Activated CD4-positive, alpha-beta memory T cell treated with anti-CD3 and anti-CD28 coated beads, Interleukin-2, amount 10 ng/mL, durations not matched to agents 7 days and 5 days (primary cell): ENCODE measurements around the gene SORCS2. TPM values are rescaled to one million over a fixed set of nuclear protein-coding genes. Genes with fewer than 3 reads are reported as not detected.

Experiments used
- CTCF ChIA-PET: fragments of 350-600 bp; sonication (Branson Sonifier 250); formaldehyde crosslinking; loops from one replicate; lab custom pipeline; 2021; ENCODE audit warnings: antibody characterized with exemption, inconsistent platforms; lab: Charles Lee
- POLR2A ChIA-PET: fragments of 350-600 bp; sonication (Branson Sonifier 250); formaldehyde crosslinking; loops from one replicate; lab custom pipeline; 2021; ENCODE audit warnings: antibody characterized with exemption; lab: Charles Lee
- DNase-seq: peaks from one replicate; pipeline ENCODE4 v3.0.0-alpha.2; 2020
- H3K27ac Mint-ChIP-seq: one replicate; pipeline ENCODE4 v1.8.0; 2021; ENCODE audit warnings: mild to moderate bottlenecking, mixed read lengths
- H3K27me3 Mint-ChIP-seq: one replicate; pipeline ENCODE4 v1.8.0; 2021; ENCODE audit warnings: mixed read lengths
- H3K36me3 Mint-ChIP-seq: one replicate; pipeline ENCODE4 v1.8.0; 2021; ENCODE audit warnings: low read depth, mixed read lengths
- H3K4me1 Mint-ChIP-seq: one replicate; pipeline ENCODE4 v1.8.0; 2021; ENCODE audit warnings: mixed read lengths
- H3K4me3 Mint-ChIP-seq: one replicate; pipeline ENCODE4 v1.8.0; 2021; ENCODE audit warnings: mild to moderate bottlenecking, mixed read lengths
- H3K9me3 Mint-ChIP-seq: one replicate; pipeline ENCODE4 v1.8.0; 2021; ENCODE audit warnings: mixed read lengths
- total RNA-seq, 2 experiments: library from RNA; stranded (reverse); gene quantifications; one replicate each; pipeline ENCODE4 v1.2.3, GENCODE V29; 2021

The SORCS2 gene
- total RNA-seq, 2 experiments from 2014 or later: 0.10 to 0.18 TPM

GRCh38 chr4:7286170-7286569, 93.8 kb downstream of the SORCS2 start:
- CTCF ChIA-PET: no interaction called here
- POLR2A ChIA-PET: no interaction called here
- DNase-seq: no peak
- no peaks in the 10 kb centered on the region for H3K9me3 Mint-ChIP-seq
- H3K4me3 Mint-ChIP-seq: no peak overlapping the region
- H3K36me3 Mint-ChIP-seq: no peaks in the 10 kb centered on the region
- H3K27me3 Mint-ChIP-seq: peaks cover 4% of the 10 kb centered on the region
- no peaks in the 10 kb centered on the region for H3K4me1 Mint-ChIP-seq
- no peak overlapping the region for H3K27ac Mint-ChIP-seq

GRCh38 chr4:7286798-7287197, 94.5 kb downstream of the SORCS2 start:
- Mint-ChIP-seq H3K4me1 (no peaks in the 10 kb centered on the region), H3K36me3 (no peaks in the 10 kb centered on the region), H3K27me3 (peaks cover 4% of the 10 kb centered on the region), H3K9me3 (no peaks in the 10 kb centered on the region), H3K4me3 (no peak overlapping the region), H3K27ac (no peak overlapping the region)
- POLR2A ChIA-PET: no interaction called here
- no peak for DNase-seq
- CTCF ChIA-PET: no interaction called here

DNA sequence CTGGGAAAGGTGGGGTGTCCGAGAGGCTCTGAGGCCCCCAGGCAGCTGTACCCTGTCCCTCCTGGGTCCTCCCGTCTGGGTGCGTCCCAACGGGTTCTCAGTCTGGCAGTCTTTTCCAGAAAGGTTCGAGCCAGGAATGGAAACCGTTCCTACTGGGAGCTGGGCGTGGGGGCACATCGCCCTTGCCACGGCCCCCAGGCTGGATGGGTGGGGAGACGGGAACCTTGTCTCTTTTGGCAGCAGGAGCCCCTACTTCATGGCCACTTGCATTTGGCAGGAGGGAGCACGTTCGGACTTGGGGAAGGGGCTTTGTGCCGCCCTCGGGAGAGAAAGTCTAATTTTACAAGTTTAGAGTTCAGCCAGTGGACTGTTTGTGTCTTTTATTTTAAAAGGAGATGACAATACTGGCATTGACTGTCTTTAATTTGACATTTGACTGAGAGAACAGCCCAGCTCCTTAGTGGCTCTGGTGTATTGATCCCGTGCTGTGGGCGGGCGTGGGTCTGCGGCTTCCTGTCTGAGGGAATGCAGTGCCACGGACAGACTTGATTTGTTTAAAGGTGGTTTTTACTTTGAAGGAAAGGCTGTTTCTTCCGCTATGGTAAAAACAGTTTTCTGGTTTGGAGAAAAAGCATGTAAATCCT, 95.1 kb downstream of the SORCS2 start:
- Mint-ChIP-seq H3K27me3 (peaks cover 2% of the 10 kb centered on the region), H3K4me1 (no peaks in the 10 kb centered on the region), H3K27ac (no peak overlapping the region), H3K36me3 (no peaks in the 10 kb centered on the region), H3K4me3 (no peak overlapping the region), H3K9me3 (no peaks in the 10 kb centered on the region)
- ChIA-PET POLR2A (no interaction called here), CTCF (no interaction called here)
- no peak for DNase-seq

DNA sequence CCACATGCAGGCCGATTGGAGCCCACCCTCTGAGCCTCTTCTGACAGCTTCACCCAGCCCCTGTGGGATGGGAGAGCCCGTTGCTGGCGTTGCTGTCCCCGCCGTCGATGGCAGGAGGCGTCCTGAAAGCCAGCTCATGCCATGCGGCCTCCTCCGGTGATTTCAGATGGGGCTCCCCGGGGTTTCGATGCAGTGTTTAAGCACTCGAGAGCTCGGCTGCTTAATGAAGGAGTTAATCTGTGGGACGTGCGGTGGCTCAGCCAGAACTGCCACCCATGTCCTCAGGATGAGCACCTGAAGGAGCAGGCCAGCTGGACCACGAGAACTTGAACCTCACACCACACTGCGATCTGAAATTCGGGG, 95.6 kb downstream of the SORCS2 start:
- H3K27ac Mint-ChIP-seq: no peak overlapping the region
- CTCF ChIA-PET: no interaction called here
- POLR2A ChIA-PET: no interaction called here
- H3K4me1 Mint-ChIP-seq: no peaks in the 10 kb centered on the region
- H3K36me3 Mint-ChIP-seq: no peaks in the 10 kb centered on the region
- H3K4me3 Mint-ChIP-seq: no peak overlapping the region
- no peaks in the 10 kb centered on the region for H3K27me3 Mint-ChIP-seq
- DNase-seq: no peak
- no peaks in the 10 kb centered on the region for H3K9me3 Mint-ChIP-seq

DNA sequence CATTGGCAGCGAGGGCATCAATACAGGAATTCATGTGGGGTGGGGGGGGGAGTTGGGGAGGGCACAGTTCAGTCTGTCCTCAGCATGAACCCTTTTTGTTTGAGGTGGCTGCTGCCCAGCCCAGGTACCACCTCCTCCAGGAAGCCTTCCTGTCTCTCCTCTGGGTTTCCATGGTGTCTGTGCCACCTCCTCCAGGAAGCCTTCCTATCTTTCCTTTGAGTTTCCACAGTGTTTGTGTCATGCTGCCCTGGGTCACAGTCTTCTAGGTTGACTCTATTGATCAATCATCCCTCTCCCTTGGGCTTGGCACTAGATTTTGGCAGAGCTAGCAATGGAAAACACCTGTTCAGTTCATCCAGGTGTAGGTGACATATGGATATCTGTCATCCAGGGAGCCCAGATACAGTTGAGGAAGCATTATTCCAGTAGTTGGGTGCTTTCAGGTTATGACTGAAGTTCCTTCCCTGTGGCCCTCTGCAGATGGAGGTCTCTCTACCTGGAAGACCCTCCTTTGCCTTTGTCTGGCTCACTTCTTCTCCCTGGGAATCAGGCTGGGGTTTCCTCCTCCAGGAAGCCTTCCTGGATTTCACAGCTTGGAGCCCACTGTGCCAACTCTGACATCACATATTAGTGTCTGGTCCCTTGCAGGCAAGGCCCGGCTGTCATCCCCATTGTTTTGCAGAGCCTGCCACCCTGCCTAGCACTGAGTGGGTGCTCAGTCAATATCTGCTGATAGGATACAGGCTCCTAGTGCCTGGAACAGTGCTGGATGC, 96.6 kb downstream of the SORCS2 start:
- CTCF ChIA-PET: no interaction called here
- no peak for DNase-seq
- Mint-ChIP-seq H3K4me1 (no peaks in the 10 kb centered on the region), H3K27ac (no peak overlapping the region), H3K9me3 (no peaks in the 10 kb centered on the region), H3K4me3 (no peak overlapping the region), H3K36me3 (no peaks in the 10 kb centered on the region), H3K27me3 (no peaks in the 10 kb centered on the region)
- POLR2A ChIA-PET: no interaction called here

- Mint-ChIP-seq H3K27me3 (no peaks in the 10 kb centered on the region), H3K4me1 (no peaks in the 10 kb centered on the region), H3K4me3 (no peak overlapping the region), H3K27ac (no peak overlapping the region), H3K9me3 (no peaks in the 10 kb centered on the region), H3K36me3 (no peaks in the 10 kb centered on the region)
- POLR2A ChIA-PET: no interaction called here
- CTCF ChIA-PET: no interaction called here
- no peak for DNase-seq
Measured at GRCh38 chr4:7289589-7289988, 97.3 kb downstream of the SORCS2 start.

DNA sequence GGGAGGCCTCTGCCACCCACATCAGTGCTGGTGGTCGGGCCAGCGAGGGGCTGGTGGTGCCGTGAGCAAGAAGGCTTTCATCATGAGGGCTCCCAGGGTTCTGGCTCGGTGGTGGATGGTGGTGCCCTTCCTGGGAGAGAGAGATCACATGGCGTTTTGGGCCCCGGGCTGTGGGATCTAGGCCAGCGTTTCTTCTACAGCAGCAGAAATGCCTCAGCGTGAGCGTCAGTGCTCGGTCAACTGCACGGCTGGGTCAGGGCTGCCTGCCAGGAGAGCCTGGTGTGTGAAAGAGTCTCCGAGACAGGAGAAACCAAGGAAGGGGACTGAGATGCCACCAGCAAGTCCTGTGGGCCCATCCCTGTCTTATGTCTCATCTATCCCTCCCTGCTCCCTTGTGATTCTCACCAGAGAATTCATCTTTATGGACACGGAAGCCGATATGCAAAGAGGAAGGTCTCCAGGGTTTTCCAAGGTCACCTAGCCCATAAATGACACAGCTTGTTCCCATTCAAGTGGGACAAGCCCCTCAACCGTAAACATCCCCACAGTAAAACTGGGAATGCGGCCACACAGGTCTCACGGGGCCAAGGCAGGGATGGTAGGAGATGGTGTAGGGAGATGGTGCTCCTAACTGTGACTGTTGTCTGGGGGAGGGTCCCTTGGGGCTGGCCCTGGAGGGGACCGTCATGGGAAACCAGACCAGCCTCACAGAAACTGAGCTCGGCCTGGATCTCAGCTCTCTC, 99.2 kb downstream of the SORCS2 start:
- no peak for DNase-seq
- Mint-ChIP-seq H3K4me1 (no peaks in the 10 kb centered on the region), H3K36me3 (no peaks in the 10 kb centered on the region), H3K27me3 (no peaks in the 10 kb centered on the region), H3K27ac (no peak overlapping the region), H3K4me3 (no peak overlapping the region), H3K9me3 (no peaks in the 10 kb centered on the region)
- ChIA-PET CTCF (no interaction called here), POLR2A (no interaction called here)

- no peaks in the 10 kb centered on the region for H3K36me3 Mint-ChIP-seq
- POLR2A ChIA-PET: no interaction called here
- CTCF ChIA-PET: interaction anchor here (0.7 kb wide), 1 partner anchor 296 kb away, joined by 3 read pairs; no protein-coding TSS in a partner anchor
- no peak for DNase-seq
- H3K4me1 Mint-ChIP-seq: no peaks in the 10 kb centered on the region
- H3K27ac Mint-ChIP-seq: no peak overlapping the region
- H3K9me3 Mint-ChIP-seq: no peaks in the 10 kb centered on the region
- H3K27me3 Mint-ChIP-seq: no peaks in the 10 kb centered on the region
- no peak overlapping the region for H3K4me3 Mint-ChIP-seq
Measured at GRCh38 chr4:7293703-7294102, 101.4 kb downstream of the SORCS2 start.

GRCh38 chr4:7294176-7294756, 101.9 kb downstream of the SORCS2 start:
- peaks cover under 1% of the 10 kb centered on the region for H3K27me3 Mint-ChIP-seq
- no peaks in the 10 kb centered on the region for H3K4me1 Mint-ChIP-seq
- H3K27ac Mint-ChIP-seq: no peak overlapping the region
- no peaks in the 10 kb centered on the region for H3K36me3 Mint-ChIP-seq
- CTCF ChIA-PET: interaction anchor here (0.7 kb wide), 1 partner anchor 297 kb away, joined by 3 read pairs; no protein-coding TSS in a partner anchor
- no peak for DNase-seq
- POLR2A ChIA-PET: no interaction called here
- H3K4me3 Mint-ChIP-seq: no peak overlapping the region
- no peaks in the 10 kb centered on the region for H3K9me3 Mint-ChIP-seq

DNA sequence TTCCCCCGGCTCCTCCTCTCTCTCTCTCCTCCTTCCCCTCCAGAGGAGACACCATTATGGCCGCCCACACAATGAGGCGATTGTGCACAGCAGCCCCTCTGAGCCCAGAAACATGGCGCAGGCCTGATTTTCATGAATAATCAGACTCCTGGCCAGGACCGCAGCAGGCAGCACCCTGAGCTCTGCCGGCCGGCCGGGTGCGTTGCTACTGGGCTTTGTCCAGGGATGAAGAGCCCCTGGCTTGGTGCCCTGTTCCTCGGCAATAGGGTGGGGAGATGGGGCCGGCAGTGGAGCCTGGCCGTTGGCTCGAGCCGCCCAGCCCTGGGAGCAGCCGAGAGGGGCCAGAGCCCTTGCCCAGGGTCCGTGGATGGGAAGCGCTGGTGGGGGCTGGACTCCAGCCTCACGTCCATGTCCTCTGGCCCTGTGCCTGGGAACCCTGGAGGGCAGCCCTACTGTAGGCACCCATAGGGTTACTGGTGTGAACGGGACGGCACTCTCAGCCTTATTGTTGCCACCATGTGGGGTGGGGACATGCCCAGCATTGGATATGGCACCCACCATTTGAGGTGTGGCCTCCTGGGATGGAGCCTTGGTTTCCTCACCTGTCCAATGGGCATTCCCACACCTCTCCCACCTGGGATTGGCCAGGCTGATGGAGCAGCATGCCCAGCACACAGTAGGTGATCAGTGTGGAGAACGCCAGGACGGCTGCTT, 103.0 kb downstream of the SORCS2 start:
- POLR2A ChIA-PET: no interaction called here
- Mint-ChIP-seq H3K4me1 (no peaks in the 10 kb centered on the region), H3K27ac (no peak overlapping the region), H3K9me3 (no peaks in the 10 kb centered on the region), H3K4me3 (no peak overlapping the region), H3K27me3 (peaks cover 2% of the 10 kb centered on the region), H3K36me3 (no peaks in the 10 kb centered on the region)
- CTCF ChIA-PET: no interaction called here
- DNase-seq: no peak

- ChIA-PET POLR2A (no interaction called here), CTCF (no interaction called here)
- Mint-ChIP-seq H3K36me3 (no peaks in the 10 kb centered on the region), H3K4me3 (no peak overlapping the region), H3K9me3 (no peaks in the 10 kb centered on the region), H3K27ac (no peak overlapping the region), H3K4me1 (no peaks in the 10 kb centered on the region), H3K27me3 (peaks cover 2% of the 10 kb centered on the region)
- DNase-seq: no peak
Measured at GRCh38 chr4:7295911-7296660, 103.7 kb downstream of the SORCS2 start.

DNA sequence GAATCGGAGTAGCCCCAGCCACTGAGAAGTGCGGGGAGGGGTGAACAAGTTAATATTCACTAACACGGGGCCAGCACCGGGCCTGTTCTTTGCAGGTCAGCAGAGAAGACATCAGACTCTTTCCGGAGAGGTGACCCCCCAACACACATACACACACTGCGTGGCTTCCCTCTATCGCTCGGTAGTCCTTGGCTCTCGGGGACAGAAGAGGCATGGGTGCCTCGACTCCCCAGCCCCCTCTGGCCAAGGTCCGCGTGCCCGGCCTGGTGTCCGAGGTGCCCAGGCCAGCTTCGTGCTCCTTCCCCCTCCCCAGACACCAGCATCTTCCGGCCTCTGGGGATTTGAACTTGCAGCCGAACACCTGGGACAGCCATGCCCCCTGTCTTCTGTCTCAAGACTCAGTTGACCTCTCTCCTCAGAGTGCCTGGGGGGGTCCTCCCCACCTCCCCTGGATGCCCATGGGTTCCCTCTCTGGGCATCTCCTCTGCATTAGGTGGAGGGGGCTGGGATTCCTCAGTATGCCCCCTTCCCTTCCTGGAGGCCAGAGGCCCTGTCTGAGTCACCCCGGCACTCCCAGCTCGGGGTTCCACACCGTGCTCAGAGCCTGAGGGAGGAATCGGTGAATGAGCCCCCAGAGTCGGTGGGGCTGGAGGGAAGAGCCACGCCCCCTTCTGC, 104.5 kb downstream of the SORCS2 start:
- no peaks in the 10 kb centered on the region for H3K9me3 Mint-ChIP-seq
- POLR2A ChIA-PET: no interaction called here
- DNase-seq: no peak
- H3K27me3 Mint-ChIP-seq: peaks cover 2% of the 10 kb centered on the region
- CTCF ChIA-PET: no interaction called here
- H3K4me3 Mint-ChIP-seq: no peak overlapping the region
- no peak overlapping the region for H3K27ac Mint-ChIP-seq
- no peaks in the 10 kb centered on the region for H3K4me1 Mint-ChIP-seq
- no peaks in the 10 kb centered on the region for H3K36me3 Mint-ChIP-seq
